Ovary (tissue), 3 donors: Measurements from ENCODE around the gene SPAG7.

Source experiments
- CTCF ChIP-seq, 3 donors: fragments of 450-650 bp in 2 of 3; fragments of 200-600 bp in 1 of 3; IDR thresholded peaks; one replicate each; pipeline versions ENCODE4 v1.5.1 to v1.8.0; 2016 to 2022; ENCODE audit warnings: antibody characterized with exemption in 3 of 3, mild to moderate bottlenecking in 1 of 3
- POLR2A ChIP-seq: fragments of 450-650 bp; IDR thresholded peaks from one replicate; pipeline ENCODE4 v1.6.1; 2017; ENCODE audit warnings: antibody characterized with exemption, mild to moderate bottlenecking, moderate library complexity
- donor health status: DM: no; HTN: no; CAD: no.

GRCh38 chr17:4978726-4979125 is 11.1 kb upstream of the SPAG7 start:
- no peak for TF ChIP-seq POLR2A
- TF ChIP-seq CTCF (IDR thresholded peaks at IDR 0.05) = no peak
